Caco-2 (cell line): ENCODE measurements around the gene KCNH2. TPM values are rescaled to one million over a fixed set of nuclear protein-coding genes. Genes with fewer than 3 reads are reported as not detected.

Experiments used
- BruUV-seq: library from RNA; stranded (reverse); fragments of 400-500 nt; replicated peaks from 2 replicates; lab custom pipeline; 2021; lab: Mats Ljungman, UMichigan
- CTCF ChIA-PET: fragments of 300-600 bp; sonication (Branson Sonifier 250); formaldehyde crosslinking; loops from one replicate; lab custom pipeline; 2022; ENCODE audit warnings: antibody characterized with exemption; lab: Charles Lee
- POLR2A ChIA-PET: fragments of 300-600 bp; sonication (Branson Sonifier 250); formaldehyde crosslinking; loops from one replicate; lab custom pipeline; 2022; ENCODE audit warnings: antibody characterized with exemption; lab: Charles Lee
- DNase-seq, 2 experiments: peaks; one replicate each; pipeline versions ENCODE4 v3.0.0 to v3.0.0-alpha.2; 2020 to 2022
- H3K27me3 ChIP-seq: replicated peaks from 2 replicates; pipeline ENCODE4 v1.6.0; 2011; ENCODE audit warnings: low read length; ENCODE audit not compliant: control insufficient read depth, insufficient read depth
- H3K36me3 ChIP-seq: 2 replicates; pipeline ENCODE4 v1.5.1; 2011; ENCODE audit warnings: low read length; ENCODE audit not compliant: control insufficient read depth, insufficient read depth
- H3K4me1 ChIP-seq: fragments of 250-450 bp; sonication (Bioruptor Pico); 2 replicates; pipeline ENCODE4 v1.5.1; 2020; ENCODE audit warnings: mild to moderate bottlenecking
- H3K4me3 ChIP-seq: 2 replicates; pipeline ENCODE4 v1.5.1; 2011; ENCODE audit warnings: low read depth, mild to moderate bottlenecking, control low read depth, low read length
- H3K9me3 ChIP-seq: fragments of 250-450 bp; sonication (Bioruptor Pico); 2 replicates; pipeline ENCODE4 v1.5.1; 2020; ENCODE audit warnings: mild to moderate bottlenecking, moderate library complexity
- H3K27ac Mint-ChIP-seq: one replicate; pipeline ENCODE4 v1.8.0; 2022; ENCODE audit warnings: mixed read lengths; ENCODE audit not compliant: unreplicated experiment
- H3K27me3 Mint-ChIP-seq: one replicate; pipeline ENCODE4 v1.8.0; 2022; ENCODE audit warnings: mixed read lengths; ENCODE audit not compliant: insufficient read depth, unreplicated experiment
- H3K36me3 Mint-ChIP-seq: one replicate; pipeline ENCODE4 v1.8.0; 2022; ENCODE audit warnings: mild to moderate bottlenecking, mixed read lengths; ENCODE audit not compliant: insufficient read depth, unreplicated experiment
- H3K4me1 Mint-ChIP-seq: one replicate; pipeline ENCODE4 v1.8.0; 2022; ENCODE audit warnings: low read depth, mixed read lengths; ENCODE audit not compliant: unreplicated experiment
- H3K4me3 Mint-ChIP-seq: one replicate; pipeline ENCODE4 v1.8.0; 2022; ENCODE audit warnings: mild to moderate bottlenecking, moderate library complexity, mixed read lengths; ENCODE audit not compliant: unreplicated experiment
- H3K9me3 Mint-ChIP-seq: one replicate; pipeline ENCODE4 v1.8.0; 2022; ENCODE audit warnings: mixed read lengths; ENCODE audit not compliant: unreplicated experiment
- CTCF ChIP-seq, 2 experiments: fragments of 200-600 bp in 1 of 2; IDR thresholded peaks; 1 replicate in 1 of 2; 2 replicates in 1 of 2; pipeline versions ENCODE4 v1.5.1 to v1.8.0; 2011 to 2022; ENCODE audit warnings: antibody characterized with exemption in 1 of 2, control low read depth in 1 of 2, inconsistent platforms in 1 of 2, low read depth in 1 of 2, low read length in 1 of 2, mild to moderate bottlenecking in 1 of 2, moderate library complexity in 1 of 2; ENCODE audit not compliant: insufficient read depth in 1 of 2, severe bottlenecking in 1 of 2, unreplicated experiment in 1 of 2
- intact Hi-C: fragments of 100-400 bp; cut with micrococcal nuclease; formaldehyde crosslinking; loops from one replicate; pipeline ENCODE4 v1.10.0; 2022; ENCODE audit not compliant: unreplicated experiment
- total RNA-seq: library from RNA; stranded (reverse); gene quantifications from 2 replicates; pipeline ENCODE4 v1.2.3, GENCODE V29; 2022

Gene KCNH2
- total RNA-seq, 1 experiment from 2014 or later = 0.66 TPM

- no peaks in the 10 kb centered on the region for H3K36me3 Mint-ChIP-seq
- no peak overlapping the region for H3K27ac Mint-ChIP-seq
- H3K4me3 Mint-ChIP-seq = no peak overlapping the region
- intact Hi-C loops = no loop called here
- no peaks in the 10 kb centered on the region for H3K9me3 Mint-ChIP-seq
- H3K4me1 ChIP-seq = no peaks in the 10 kb centered on the region
- H3K27me3 ChIP-seq = no peaks in the 10 kb centered on the region; the same call in 1 of the 2 replicates
- no peaks in the 10 kb centered on the region for H3K9me3 ChIP-seq
- no TSS peak for BruUV-seq
- no peaks in the 10 kb centered on the region for H3K36me3 ChIP-seq
- ChIA-PET POLR2A (no interaction called here), CTCF (interaction anchor here (0.6 kb wide), 1 partner anchor 12 kb away, joined by 4 read pairs; no protein-coding TSS in a partner anchor)
- H3K27me3 Mint-ChIP-seq = peaks cover 22% of the 10 kb centered on the region
- TF ChIP-seq CTCF (IDR thresholded peaks at IDR 0.05; ENCODE audit: insufficient read depth in 1 of 2, low read depth in 1 of 2, low read length in 1 of 2, severe bottlenecking in 1 of 2, unreplicated experiment in 1 of 2) = no peak
- no peak for DNase-seq
- no peak overlapping the region for H3K4me3 ChIP-seq
- no peaks in the 10 kb centered on the region for H3K4me1 Mint-ChIP-seq
Observed at GRCh38 chr7:150939052-150939451, 39.1 kb downstream of the KCNH2 start.

GRCh38 chr7:150938566-150938965 lies 39.6 kb downstream of the KCNH2 start:
- no peak for DNase-seq
- Histone ChIP-seq H3K4me1 (no peaks in the 10 kb centered on the region), H3K9me3 (no peaks in the 10 kb centered on the region), H3K36me3 (no peaks in the 10 kb centered on the region), H3K4me3 (no peak overlapping the region), H3K27me3 (no peaks in the 10 kb centered on the region; the same call in 1 of the 2 replicates)
- Mint-ChIP-seq H3K4me1 (no peaks in the 10 kb centered on the region), H3K27ac (no peak overlapping the region), H3K9me3 (no peaks in the 10 kb centered on the region), H3K4me3 (no peak overlapping the region), H3K27me3 (peaks cover 22% of the 10 kb centered on the region), H3K36me3 (no peaks in the 10 kb centered on the region)
- BruUV-seq = no TSS peak
- no peak for TF ChIP-seq CTCF (IDR thresholded peaks at IDR 0.05; ENCODE audit: insufficient read depth in 1 of 2, low read depth in 1 of 2, low read length in 1 of 2, severe bottlenecking in 1 of 2, unreplicated experiment in 1 of 2)
- ChIA-PET CTCF (interaction anchor here (0.6 kb wide), 1 partner anchor 13 kb away, joined by 4 read pairs; no protein-coding TSS in a partner anchor), POLR2A (no interaction called here)
- intact Hi-C loops = no loop called here

DNA sequence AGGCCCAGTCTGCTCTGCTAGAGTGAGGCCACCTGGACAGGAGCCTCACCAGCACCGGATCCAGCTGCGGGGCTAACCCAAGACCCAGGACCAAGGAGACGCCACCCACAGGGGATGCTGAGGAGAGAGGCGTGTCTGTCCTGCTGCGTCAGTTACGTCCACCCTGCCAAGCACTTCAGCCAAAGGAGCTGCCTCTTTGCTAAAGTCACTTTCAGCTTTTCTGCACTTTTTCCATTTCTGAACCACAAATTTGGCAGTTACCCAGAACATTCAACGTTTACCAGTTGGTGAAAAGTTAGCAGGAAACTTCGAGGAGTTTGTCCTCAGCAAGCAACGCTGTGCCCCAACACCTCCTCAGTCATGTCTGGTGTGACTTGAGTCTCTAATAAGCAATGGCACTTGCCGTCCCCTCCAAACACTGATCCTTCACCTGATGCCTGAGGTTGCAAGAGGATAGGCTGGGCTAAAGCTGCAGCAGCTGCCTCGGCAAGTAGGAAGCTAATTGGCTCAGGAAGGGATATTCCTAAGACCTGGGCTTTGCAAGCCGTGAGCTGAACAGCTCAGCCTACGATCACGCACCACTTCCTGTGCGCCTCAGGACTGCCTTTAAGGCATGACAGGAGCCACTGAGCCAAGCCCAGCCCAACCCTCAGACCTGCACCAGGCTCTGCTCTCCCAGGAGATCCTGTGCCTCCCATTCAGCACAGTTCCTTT lies 40.1 kb downstream of the KCNH2 start:
- Mint-ChIP-seq H3K27me3 (peaks cover 22% of the 10 kb centered on the region), H3K36me3 (no peaks in the 10 kb centered on the region), H3K27ac (no peak overlapping the region), H3K4me3 (no peak overlapping the region), H3K4me1 (no peaks in the 10 kb centered on the region), H3K9me3 (no peaks in the 10 kb centered on the region)
- no TSS peak for BruUV-seq
- intact Hi-C loops = no loop called here
- H3K4me1 ChIP-seq = no peaks in the 10 kb centered on the region
- H3K27me3 ChIP-seq = no peaks in the 10 kb centered on the region; the same call in 1 of the 2 replicates
- no peaks in the 10 kb centered on the region for H3K36me3 ChIP-seq
- DNase-seq = no peak
- POLR2A ChIA-PET = no interaction called here
- CTCF ChIA-PET = interaction anchor here (1.1 kb wide), 1 partner anchor 150 kb away, joined by 3 read pairs; no protein-coding TSS in a partner anchor
- H3K9me3 ChIP-seq = no peaks in the 10 kb centered on the region
- no peak overlapping the region for H3K4me3 ChIP-seq
- TF ChIP-seq CTCF (IDR thresholded peaks at IDR 0.05; ENCODE audit: insufficient read depth in 1 of 2, low read depth in 1 of 2, low read length in 1 of 2, severe bottlenecking in 1 of 2, unreplicated experiment in 1 of 2) = no peak
